Right renal pelvis (tissue), 4 donors: ENCODE measurements around the gene NEURL3. TPM values are rescaled to one million over a fixed set of nuclear protein-coding genes. Genes with fewer than 3 reads are reported as not detected.

Experiments
- DNase-seq, 4 donors: peaks; one replicate each; pipeline ENCODE4 v3.0.0-alpha.2; 2013; ENCODE audit warnings: low read depth in 4 of 4, low spot score in 3 of 4, missing footprints in 1 of 4
- polyA plus RNA-seq, 4 donors: library from polyadenylated mRNA; unstranded; fragments of 120-200 nt; gene quantifications; one replicate each; pipeline ENCODE4 v1.2.1, GENCODE V29; 2013; ENCODE audit not compliant: insufficient read length in 4 of 4

Gene NEURL3
- polyA plus RNA-seq, 4 donors = 4.8 to 7.2 (median 5.7) TPM

DNA sequence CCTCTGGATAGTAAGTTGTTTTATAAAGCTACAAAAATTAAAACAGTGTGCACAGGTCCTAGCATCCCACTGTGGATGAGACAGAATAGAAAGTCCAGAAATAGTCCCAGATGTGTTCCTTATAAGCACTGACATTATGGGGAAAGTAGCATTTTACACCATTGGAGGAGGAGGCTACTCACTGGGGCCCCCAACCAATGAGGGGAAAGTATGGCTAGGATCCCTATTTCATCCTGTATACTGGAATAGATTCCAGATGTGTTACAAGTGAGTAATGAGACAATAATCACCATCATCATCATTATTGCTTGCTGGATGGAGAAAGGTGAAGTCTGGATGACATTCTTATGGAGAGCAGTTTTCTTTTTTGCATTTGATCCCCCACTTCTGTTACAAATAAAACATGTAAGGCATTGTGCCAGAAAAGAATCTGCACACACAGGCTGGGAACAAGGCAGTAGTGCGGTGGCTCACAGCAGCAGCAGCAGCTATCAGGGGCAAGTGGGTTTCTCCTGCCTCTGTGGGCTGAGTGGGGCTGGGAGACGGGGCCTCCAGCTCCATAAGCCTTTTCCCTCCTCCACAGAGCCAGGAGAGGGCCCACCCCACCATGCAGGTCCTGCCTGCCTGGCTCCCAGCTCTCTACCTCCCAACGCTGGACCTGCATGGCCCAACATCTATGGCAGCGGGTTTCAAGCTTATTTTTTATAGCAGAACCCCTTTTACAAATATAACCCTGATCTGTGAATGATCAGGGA is 36.4 kb upstream of the NEURL3 start:
- DNase-seq = no peak

DNA sequence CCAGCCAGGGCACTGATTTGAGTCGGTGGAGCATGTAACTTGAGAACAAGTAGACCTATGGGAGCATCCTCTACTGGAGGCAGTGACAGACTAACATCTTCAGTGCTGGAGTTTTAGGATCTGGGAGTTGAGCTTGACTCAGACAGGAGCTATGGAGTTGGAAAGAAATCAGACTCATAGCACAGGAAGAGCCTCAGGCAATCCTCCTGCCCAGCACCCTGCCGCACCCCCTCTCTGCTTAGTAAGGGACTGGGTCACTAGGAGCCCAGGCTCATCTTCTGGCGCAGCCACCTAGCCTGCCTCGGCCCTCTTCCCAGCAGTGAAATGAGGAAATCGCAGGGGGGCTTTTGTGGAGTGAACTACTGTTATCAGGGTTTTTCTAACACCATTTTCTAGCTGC is 35.0 kb upstream of the NEURL3 start:
- DNase-seq = no peak

DNA sequence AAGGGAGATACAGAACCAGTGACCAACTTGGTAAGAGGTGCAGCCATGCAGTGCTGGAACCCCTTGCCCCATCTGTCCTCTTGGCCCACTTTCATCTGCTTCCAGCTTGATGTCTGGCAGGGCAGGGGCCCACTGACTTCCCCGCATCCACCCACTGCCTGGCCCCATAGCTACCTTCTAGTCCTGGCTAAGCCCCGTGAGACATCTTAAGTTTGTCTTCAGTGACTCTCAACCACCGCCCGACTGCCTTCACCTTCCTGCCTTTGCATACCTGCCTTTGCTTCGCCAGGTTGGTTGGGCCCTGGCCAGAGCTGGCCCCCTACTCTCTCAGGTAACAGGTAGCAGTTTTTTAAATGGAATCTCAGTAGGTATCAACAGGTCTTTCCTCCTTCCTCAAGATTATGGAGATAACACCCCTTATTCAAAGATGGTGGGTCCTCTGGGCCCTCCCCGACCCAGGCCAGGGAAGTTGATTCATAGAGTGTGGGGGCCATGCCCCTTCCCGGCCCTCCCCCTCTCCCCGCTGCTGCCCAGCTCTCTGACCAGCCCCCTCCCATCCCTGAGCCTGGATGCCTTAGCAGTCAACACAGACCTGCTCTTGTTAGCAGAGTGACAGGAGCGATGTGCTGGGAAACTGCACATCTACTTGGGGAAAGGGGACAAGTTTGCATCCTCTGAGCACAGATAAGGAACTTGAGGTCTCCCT is 34.2 kb upstream of the NEURL3 start:
- no peak for DNase-seq

DNA sequence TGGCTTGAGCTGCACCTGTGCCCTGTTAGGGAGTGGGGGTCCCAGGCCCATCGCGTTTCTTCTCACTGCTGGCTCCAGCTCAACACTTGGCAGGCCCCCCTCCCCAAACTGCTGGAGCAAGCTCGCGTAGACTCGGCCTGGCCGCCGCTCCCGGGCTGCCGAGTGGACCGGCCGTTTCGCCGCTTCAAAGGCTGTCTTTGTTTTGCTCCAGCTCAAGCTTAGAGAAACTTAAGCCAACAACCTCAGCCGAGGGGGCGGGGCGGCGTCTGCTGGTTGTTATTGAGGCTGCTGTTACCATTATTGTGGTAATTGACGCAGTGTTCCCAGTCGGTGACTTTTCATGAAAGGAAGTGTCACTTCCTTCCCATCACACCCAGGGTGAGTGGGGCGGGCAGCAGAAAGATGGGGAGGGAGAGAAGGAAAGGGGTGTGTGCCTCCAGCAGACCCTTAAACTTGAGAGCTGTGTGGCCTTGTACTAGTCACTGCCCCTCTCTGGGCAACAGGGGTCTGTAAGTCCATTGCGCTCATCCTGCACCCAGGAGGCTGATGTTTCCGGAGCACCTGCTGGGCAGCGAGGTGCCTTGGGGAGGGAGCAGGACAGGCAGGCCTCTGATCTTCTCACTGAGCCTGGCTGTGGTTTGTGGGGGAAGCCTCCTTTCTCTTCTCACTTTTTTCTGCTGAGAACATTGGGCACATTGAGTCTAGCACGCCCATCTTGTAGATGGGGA is 33.5 kb upstream of the NEURL3 start:
- DNase-seq = no peak

DNA sequence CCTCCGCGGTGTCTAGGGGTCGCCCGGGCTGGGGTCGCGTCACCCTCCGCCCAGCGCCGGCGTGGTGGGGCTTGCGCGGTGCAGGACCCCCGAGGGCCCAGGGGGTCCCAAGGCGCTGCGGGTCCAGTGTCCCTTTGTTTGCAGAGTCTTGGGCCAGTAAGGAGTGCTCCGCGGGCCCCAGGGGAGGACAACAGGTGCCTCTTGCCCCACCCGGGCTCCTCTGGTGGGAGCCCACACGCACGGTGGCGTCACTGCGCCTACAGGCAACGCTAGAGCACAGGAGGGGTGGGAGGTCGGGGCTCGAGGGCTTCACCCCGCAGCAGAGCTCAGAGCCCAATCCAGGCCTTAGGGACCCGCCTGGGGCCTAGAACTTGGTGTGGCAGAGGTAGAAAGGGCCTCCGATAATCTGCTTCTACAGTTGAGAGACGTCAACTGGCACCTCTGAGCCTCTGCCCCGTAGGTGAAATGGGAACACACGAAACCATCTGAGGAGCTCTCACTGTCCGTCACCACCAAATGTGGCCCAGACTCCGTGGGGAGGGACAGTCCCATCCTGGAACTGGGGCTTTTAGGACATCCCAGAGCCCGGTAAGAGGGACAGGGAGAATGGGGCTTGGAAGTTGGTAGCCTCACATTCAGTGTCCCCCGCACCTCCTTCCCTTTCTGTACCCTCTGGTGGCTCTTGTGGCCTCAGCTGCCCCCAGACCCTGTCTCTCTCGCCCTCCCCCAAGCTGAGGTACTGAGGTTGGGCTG is 32.8 kb upstream of the NEURL3 start:
- no peak for DNase-seq

DNA sequence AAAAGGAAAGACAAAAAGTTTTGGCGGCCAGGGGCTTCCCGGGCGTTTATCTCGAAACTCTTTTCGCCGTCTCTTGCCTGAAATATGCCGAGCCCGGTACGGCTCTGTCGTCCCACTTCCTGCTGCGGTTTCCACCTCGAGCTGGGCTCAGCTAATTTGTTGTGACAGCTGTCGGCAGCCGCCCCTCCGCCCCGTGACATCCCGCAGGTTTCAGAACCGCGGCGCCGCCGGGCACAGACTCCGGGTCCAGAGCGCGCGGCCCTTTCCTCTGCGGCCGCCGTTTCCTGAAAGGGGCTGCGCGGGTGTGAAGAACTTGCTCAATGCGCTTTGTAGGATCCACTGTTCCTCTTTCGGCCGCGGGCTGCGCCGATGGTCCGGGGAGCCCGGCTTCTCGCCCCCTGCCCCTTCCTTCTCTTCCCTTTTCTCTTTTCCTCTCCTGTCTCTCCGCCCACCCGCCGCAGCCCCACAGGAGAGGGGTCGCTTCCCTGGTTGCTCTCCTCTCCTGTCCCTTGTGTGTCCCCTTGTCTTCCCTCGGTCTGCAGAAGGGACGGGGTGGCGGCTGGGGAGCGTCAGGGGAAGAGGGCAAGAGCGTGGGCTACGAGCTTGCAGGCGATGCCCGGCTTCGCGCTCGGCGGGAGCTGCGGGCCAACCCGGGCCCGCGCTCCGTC is 32.0 kb upstream of the NEURL3 start:
- DNase-seq = no peak

DNA sequence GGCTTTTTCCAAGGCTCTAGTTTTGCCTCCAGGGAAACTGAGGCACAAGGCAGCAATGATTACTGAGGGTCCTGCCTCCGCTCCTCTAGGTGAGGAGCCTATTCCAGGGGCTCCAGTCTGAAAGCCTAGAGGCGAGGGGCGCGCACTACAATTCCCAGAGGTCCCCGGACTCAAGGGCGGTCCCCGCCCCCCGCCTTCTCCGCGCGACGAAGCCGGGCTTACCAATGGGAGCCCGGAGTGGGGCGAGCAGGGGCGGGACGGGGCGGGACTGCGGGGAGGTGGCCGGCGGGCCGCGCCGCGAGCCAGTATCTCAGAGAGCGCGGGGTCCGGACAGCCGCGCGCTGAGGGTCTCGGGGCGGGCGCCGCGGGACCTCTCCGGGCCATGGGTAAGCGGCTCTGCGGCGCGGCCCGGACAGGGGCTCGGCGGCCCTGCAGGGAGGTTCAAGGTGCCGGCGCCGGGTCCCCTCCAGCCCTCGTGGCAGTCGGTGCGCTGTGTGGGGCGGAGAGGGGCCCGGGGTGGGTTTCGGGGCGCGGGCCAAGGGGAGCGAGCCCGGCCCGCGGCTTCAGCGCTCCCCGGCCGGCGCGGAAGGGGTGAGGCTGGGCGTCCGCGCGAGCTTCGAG is 31.4 kb upstream of the NEURL3 start, which contains the start of gene ARID5A:
TSS of gene ARID5A (plus strand) at position 308 of the 621 bp plus-strand sequence. CDS start at position 383, 75 bp downstream.
- DNase-seq = peak; percentile 80 to 87 (median 85)

DNA sequence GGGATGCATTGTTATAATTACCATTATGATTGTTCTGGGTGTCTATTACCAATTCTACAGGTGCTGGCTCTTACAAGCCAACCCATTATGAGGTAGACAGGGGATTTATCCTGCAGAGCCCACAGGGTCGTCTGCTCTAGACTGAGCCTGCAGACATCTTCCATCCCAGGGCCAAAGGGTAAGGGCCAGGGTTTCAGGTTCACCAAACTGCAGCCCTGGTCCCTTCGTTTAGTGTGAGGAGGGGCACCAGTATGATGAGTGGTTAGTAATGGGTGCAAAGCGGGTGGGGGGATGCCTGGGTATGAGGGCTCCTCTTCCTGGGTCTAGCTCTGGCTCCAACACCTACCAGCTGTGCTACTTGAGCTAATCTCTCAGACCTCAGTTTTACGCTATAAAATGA is 30.2 kb upstream of the NEURL3 start:
- no peak for DNase-seq

DNA sequence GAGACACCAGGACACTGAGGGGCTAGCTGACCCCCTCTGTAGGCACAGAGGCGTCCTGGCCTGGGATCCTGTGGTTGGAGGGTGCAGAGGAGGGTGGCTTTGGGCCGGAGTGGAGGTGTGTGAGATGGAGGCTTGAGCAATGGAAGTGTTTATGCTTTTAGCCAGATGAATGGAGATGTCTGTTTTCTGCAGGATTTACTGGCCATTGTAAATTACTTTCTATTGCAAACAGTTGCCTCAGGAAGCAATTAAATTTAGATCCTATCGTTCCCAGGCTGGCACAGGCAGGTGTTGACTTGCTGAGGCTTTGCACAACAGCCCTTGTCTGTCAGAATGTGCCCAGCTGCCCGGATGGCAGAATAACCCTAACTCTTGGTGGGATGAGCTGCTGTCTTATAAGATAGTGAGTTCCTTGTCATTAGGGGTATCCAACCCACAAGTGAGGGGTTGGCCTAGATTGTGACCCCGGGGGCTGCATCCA is 29.6 kb upstream of the NEURL3 start:
- no peak for DNase-seq

DNA sequence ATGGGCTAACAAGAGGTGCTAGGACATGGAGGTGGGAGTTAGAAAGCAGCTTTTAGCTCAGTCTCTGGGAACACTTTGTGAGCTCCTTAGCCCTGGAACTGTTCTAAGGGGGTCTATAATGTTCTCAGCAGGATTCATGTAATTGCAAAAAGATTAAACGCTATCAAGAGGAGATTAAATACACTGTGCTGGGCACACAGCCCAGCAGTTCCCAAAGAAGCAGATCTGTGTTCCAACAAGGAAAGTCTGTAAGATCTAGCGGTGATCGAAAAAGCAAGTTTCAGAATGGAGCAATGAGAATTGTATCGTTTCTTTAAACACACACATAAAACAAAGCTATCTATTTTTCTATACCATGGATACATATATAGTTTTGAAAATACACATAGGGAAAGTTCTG is 29.0 kb upstream of the NEURL3 start:
- no peak for DNase-seq

DNA sequence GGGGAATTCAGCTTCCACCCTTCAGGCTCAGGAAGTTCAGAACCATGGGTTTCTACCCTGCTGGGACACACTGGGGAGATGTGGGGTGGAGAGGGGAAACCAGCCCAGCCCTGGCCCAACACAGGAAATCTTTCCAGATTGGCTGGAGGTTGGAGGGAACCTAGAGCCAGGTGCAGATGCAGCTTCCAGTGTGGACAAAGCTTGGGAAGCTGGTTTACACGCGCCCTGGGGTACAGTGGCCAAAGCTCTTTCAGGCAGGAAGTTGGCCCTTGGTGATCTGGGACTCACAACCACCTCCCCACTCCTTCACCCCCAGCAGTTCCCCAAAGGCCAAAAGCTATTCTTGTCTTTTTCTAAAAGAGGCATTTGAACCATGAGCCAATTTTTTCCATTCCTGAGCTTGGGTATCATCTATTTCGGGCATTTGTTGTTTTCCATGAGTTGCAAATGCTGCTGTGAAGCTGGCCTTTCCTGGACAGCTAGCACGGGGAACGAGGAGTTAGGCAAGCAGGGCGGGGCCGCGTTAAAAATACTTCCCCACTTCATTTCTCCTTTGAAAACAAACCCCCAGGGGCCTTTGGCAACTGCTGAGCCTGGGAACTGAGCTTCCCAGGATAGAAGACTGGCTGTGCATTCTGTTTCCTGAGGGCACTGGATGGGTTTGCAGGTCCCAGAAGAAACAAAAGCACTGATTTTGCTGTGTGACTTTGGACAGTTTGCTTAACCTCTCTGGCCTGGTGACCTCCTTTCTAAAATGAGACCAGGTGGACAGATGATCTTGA is 28.3 kb upstream of the NEURL3 start:
- DNase-seq = no peak

DNA sequence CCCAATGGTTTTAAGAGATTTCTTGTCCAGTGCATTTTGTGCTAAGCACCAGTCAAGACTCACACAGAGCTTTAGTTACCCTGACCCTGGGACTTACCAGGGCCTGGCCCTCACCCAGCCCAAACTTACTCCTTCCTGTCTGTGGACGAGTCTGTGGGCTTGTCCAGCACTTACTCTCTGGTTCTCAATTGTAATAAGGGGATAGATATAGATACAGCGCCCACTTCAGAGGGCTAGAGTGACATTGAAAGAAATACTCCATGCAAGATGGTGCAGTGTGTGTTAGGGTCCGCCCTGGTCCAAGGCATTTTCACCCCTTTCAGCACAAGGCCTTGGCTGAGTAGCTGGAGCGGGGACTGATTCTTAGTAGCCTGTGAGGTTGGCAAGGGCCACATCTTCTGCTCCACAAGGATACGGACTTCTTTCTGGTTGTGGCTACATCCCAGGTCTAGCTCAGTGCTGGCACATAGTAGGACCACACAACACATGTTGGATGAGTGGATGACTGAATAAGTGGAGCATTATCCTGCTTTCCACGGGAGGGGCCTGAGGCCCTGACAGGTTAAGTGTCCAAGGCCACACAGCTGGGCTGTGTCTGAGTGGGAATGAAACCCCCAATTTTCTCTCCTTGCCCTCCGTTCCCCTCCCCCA is 27.6 kb upstream of the NEURL3 start:
- DNase-seq = no peak

DNA sequence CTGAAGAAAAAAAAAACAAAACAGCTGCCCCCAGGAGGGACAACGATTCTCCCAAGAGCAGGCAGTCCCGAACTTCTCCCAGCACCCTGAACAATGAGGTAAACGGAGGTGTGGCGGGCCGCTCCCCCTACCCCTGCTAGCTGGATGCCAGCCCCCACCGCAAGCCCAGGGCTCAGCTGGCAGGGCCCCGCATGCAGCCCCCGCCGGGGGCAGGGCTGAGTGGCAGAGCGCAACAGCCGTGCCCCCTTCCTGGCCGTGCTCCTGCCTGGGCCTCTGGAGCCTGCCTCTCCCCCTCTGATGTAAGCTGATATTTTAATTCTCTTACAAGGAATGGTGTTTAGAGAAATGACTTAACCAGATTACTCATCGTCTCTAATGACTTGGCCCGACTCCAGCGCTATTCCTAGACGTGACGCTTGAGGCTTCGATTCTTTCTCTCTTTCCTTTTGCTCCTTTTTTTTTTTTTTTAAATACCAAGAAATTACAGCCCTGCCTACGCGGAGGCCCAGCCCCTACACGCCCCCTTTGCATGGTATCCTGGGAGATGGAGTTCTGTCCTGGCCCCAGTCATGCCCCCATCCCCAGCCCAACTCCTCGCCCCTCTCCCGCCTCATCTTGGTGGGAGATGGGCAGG is 26.8 kb upstream of the NEURL3 start:
- peak; percentile 84 to 96 (median 93) for DNase-seq

DNA sequence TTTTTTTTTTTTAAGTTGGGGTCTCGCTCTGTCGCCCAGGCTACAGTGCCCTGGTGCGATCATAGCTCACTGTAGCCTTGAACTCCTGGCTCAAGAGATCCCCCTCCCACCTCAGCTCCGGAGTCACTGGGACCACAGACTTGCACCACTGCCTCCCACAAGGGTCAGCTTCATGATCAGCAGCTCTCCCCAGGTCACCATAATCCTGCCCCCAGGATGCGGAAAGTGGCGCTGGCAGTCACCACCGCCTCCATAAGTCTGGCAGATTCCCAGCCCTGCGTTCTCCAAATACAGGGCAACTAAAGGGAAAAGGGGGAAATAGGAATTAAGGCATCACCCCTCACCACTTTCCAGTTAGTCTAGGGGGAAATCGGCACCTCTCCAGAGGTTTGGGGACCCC is 26.2 kb upstream of the NEURL3 start:
- DNase-seq = no peak

DNA sequence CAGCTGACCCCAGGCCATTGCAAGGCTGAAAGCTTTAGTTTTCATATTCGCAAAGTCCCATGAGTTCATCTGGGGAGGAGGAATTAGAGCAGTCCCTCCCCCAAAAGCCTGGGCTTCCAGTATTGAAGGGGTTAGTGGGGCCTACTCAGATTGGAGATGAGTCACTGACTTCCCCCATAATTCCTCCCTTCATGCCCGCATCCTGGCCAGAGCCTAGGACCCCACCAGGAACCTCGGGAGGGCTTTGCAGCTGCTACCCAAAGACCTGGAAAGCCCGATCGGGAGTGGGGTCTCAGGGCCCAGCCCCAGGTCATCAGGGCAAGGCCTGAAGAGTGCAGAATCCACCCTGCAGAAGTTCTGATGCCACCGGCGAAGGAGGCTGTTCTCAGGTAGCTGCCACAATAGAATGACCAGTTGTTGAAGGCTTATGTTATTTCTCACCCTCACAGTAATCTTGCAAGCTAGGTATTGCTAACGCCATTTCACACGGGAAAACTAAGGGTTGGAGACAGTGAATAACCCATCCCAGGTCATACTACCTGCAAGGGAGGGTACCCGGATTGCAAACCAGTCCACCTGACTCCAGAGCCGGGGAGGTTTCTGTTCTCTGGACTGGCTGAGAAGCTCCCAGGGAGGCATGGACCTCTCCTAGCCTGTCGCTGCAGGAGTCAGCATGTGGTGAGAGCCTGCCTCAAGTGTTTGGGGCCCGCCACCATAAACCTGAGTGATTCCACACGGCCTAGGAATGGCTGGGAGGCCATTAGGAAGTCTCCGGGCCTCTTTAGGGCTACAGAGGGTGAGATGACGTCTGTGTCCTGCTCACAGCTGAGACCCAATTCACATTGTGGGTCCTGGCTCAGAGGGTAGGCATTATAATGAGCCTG is 25.6 kb upstream of the NEURL3 start:
- DNase-seq = no peak

DNA sequence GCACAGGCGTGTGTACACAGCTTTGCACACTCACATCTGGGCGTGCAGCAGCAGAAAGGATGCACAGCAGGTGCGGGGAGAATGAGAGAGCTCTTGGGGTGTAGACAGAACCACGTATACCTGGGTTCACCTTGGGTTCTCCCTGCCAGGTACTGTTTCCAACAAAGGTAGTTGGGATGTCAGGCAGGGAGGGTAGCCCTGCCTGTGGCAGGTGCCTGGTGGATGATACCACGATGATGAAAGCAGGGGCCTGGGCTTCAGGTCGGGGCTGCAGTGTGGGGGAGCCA is 24.9 kb upstream of the NEURL3 start:
- DNase-seq = no peak
